ENCODE results near the gene FYB1.
"Not testable (repeated sequence)": the region's sequence is repeated elsewhere in the genome, so short reads cannot be mapped to it uniquely, and the experiment has no call there.

The FYB1 gene

GRCh38 chr5:39253196-39253595, 33.8 kb upstream of the FYB1 start:
- H3K27ac ChIP-seq (ENCODE audit: insufficient read depth, low read length, poor library complexity, severe bottlenecking) = no peak overlapping the region
- no peaks in the 10 kb centered on the region for H3K9me3 ChIP-seq (ENCODE audit: control insufficient read depth, low read length)
- no peaks in the 10 kb centered on the region for H3K27me3 ChIP-seq (replicated peaks; ENCODE audit: control insufficient read depth, insufficient read depth, low read length, poor library complexity, severe bottlenecking)
- H3K36me3 ChIP-seq (ENCODE audit: control insufficient read depth, insufficient read depth, low read length) = no peaks in the 10 kb centered on the region
- H3K4me3 ChIP-seq (ENCODE audit: insufficient read depth, low read depth, low read length, poor library complexity, severe bottlenecking) = no peak overlapping the region
- no peak for DNase-seq
- H3K4me1 ChIP-seq (ENCODE audit: control insufficient read depth, insufficient read depth, low read length, poor library complexity, severe bottlenecking) = no peaks in the 10 kb centered on the region

DNA sequence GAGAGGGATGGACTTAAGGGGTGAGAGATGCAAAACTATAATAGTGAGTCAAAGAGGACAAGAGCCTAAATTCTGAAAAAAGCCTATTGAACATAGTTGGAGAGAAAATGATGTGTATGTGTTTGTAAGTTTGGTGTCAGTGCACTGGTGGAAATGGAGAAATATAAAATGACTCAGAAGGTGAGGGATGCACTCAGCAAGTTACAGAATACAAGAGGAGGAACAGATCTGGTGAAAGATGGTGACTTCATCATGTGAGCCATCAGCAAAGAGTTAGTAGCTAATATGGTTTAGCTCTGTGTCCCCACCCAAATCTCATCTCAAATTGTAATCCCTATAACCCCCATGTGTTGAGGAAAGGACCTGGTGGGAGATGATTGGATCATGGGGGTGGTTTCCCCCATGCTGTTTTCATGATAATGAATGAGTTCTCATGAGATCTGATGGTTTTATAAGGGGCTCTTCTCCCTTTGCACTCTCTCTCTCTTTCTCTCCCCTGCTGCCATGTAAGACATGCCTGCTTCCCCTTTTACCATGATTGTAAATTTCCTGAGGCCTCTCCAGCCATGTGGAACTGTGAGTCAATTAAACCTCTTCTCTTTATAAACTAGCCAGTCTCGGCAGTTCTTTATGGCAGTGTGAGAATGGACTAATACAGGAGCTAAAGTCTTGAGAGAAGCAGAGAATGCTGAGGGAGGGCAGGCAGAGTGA, 30.4 kb upstream of the FYB1 start:
- Histone ChIP-seq H3K9me3 (ENCODE audit: control insufficient read depth, low read length) (no peaks in the 10 kb centered on the region), H3K36me3 (ENCODE audit: control insufficient read depth, insufficient read depth, low read length) (no peaks in the 10 kb centered on the region), H3K27ac (ENCODE audit: insufficient read depth, low read length, poor library complexity, severe bottlenecking) (no peak overlapping the region), H3K4me1 (ENCODE audit: control insufficient read depth, insufficient read depth, low read length, poor library complexity, severe bottlenecking) (no peaks in the 10 kb centered on the region), H3K4me3 (ENCODE audit: insufficient read depth, low read depth, low read length, poor library complexity, severe bottlenecking) (no peak overlapping the region), H3K27me3 (replicated peaks; ENCODE audit: control insufficient read depth, insufficient read depth, low read length, poor library complexity, severe bottlenecking) (no peaks in the 10 kb centered on the region)
- no peak for DNase-seq

- Histone ChIP-seq H3K27ac (ENCODE audit: insufficient read depth, low read length, poor library complexity, severe bottlenecking) (no peak overlapping the region), H3K36me3 (ENCODE audit: control insufficient read depth, insufficient read depth, low read length) (no peaks in the 10 kb centered on the region), H3K4me1 (ENCODE audit: control insufficient read depth, insufficient read depth, low read length, poor library complexity, severe bottlenecking) (no peaks in the 10 kb centered on the region), H3K9me3 (ENCODE audit: control insufficient read depth, low read length) (no peaks in the 10 kb centered on the region), H3K4me3 (ENCODE audit: insufficient read depth, low read depth, low read length, poor library complexity, severe bottlenecking) (no peak overlapping the region), H3K27me3 (replicated peaks; ENCODE audit: control insufficient read depth, insufficient read depth, low read length, poor library complexity, severe bottlenecking) (no peaks in the 10 kb centered on the region)
- no peak for DNase-seq
Measured at GRCh38 chr5:39249069-39249468, 29.7 kb upstream of the FYB1 start.

DNA sequence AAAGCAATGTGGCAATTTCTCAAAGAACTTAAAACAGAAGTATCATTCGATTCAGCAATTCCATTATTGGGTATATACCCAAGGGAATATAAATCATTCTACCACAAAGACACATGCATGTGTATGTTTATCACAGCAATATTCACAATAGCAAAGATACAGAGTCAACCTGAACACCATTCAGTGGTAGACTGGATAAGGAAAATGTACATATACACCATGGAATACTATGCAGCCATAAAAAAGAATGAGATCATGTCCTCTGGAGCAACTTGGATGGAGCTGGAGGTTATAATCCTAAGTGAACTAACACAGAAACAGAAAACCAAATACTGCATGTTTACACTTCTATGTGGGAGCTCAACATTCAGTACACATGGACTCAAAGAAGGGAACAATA, 21.4 kb upstream of the FYB1 start:
- Histone ChIP-seq H3K36me3 (ENCODE audit: control insufficient read depth, insufficient read depth, low read length) (no peaks in the 10 kb centered on the region), H3K27ac (ENCODE audit: insufficient read depth, low read length, poor library complexity, severe bottlenecking) (no peak overlapping the region), H3K9me3 (ENCODE audit: control insufficient read depth, low read length) (no peaks in the 10 kb centered on the region), H3K27me3 (replicated peaks; ENCODE audit: control insufficient read depth, insufficient read depth, low read length, poor library complexity, severe bottlenecking) (no peaks in the 10 kb centered on the region), H3K4me3 (ENCODE audit: insufficient read depth, low read depth, low read length, poor library complexity, severe bottlenecking) (no peak overlapping the region), H3K4me1 (ENCODE audit: control insufficient read depth, insufficient read depth, low read length, poor library complexity, severe bottlenecking) (no peaks in the 10 kb centered on the region)
- no peak for DNase-seq

- H3K36me3 ChIP-seq (ENCODE audit: control insufficient read depth, insufficient read depth, low read length) = no peaks in the 10 kb centered on the region
- no peaks in the 10 kb centered on the region for H3K9me3 ChIP-seq (ENCODE audit: control insufficient read depth, low read length)
- no peaks in the 10 kb centered on the region for H3K27me3 ChIP-seq (replicated peaks; ENCODE audit: control insufficient read depth, insufficient read depth, low read length, poor library complexity, severe bottlenecking)
- no peak for DNase-seq
- no peaks in the 10 kb centered on the region for H3K4me1 ChIP-seq (ENCODE audit: control insufficient read depth, insufficient read depth, low read length, poor library complexity, severe bottlenecking)
- H3K27ac ChIP-seq (ENCODE audit: insufficient read depth, low read length, poor library complexity, severe bottlenecking) = no peak overlapping the region
- no peak overlapping the region for H3K4me3 ChIP-seq (ENCODE audit: insufficient read depth, low read depth, low read length, poor library complexity, severe bottlenecking)
Measured at GRCh38 chr5:39238366-39239105, 19.2 kb upstream of the FYB1 start.

DNA sequence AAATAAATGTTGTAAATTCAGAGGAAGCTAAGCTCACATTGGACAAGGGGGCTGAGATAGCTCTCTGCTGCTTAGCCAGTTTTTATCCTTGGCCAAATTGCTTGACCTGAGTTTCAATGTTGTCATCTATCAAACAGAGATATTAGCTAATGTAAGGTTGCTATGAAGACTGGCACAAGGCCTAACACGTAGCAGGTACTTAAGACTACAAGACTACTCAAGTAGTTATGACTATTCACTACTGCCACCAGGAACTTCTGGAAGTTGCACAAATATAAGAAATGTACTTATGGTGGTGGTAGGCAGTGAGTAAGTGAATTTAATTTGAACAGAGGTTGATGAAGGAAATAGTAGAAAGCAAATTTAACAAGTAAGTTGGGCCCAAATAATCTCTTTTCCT, 17.4 kb upstream of the FYB1 start:
- Histone ChIP-seq H3K4me1 (ENCODE audit: control insufficient read depth, insufficient read depth, low read length, poor library complexity, severe bottlenecking) (peaks cover 2% of the 10 kb centered on the region), H3K36me3 (ENCODE audit: control insufficient read depth, insufficient read depth, low read length) (no peaks in the 10 kb centered on the region), H3K27ac (ENCODE audit: insufficient read depth, low read length, poor library complexity, severe bottlenecking) (no peak overlapping the region), H3K27me3 (replicated peaks; ENCODE audit: control insufficient read depth, insufficient read depth, low read length, poor library complexity, severe bottlenecking) (no peaks in the 10 kb centered on the region), H3K4me3 (ENCODE audit: insufficient read depth, low read depth, low read length, poor library complexity, severe bottlenecking) (no peak overlapping the region), H3K9me3 (ENCODE audit: control insufficient read depth, low read length) (no peaks in the 10 kb centered on the region)
- DNase-seq = no peak

DNA sequence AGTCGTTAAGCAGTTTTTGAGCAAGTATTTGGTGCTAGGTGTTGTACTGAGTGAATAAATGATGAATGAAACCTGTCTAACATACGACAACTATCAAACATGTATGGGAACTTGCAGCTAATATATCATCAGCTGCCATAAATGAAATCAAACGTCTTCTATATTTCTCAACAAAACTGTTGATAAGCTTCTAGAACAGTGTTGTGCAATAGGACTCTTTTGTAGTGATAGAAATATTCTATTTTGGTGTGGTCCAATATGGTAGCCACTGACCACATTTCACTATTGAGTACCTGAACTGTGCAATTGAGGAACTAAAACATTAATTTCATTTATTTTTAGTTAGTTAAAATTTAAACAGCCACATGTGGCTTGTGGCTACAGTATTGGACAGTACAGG, 16.3 kb upstream of the FYB1 start:
- no peaks in the 10 kb centered on the region for H3K27me3 ChIP-seq (replicated peaks; ENCODE audit: control insufficient read depth, insufficient read depth, low read length, poor library complexity, severe bottlenecking)
- no peaks in the 10 kb centered on the region for H3K36me3 ChIP-seq (ENCODE audit: control insufficient read depth, insufficient read depth, low read length)
- H3K4me1 ChIP-seq (ENCODE audit: control insufficient read depth, insufficient read depth, low read length, poor library complexity, severe bottlenecking) = peaks cover 6% of the 10 kb centered on the region
- no peak for DNase-seq
- H3K4me3 ChIP-seq (ENCODE audit: insufficient read depth, low read depth, low read length, poor library complexity, severe bottlenecking) = no peak overlapping the region
- H3K27ac ChIP-seq (ENCODE audit: insufficient read depth, low read length, poor library complexity, severe bottlenecking) = no peak overlapping the region
- no peaks in the 10 kb centered on the region for H3K9me3 ChIP-seq (ENCODE audit: control insufficient read depth, low read length)

DNA sequence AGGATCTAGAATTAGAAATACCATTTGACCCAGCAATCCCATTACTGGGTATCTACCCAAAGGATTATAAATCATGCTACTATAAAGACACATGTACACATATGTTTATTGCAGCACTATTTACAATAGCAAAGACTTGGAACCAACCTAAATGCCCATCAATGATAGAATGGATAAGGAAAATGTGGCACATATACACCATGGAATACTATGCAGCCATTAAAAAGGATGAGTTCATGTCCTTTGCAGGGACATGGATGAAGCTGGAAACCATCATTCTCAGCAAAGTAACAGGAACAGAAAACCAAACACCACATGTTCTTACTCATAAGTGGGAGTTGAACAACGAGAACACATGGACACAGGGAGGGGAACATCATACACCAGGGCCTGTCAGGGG, 15.1 kb upstream of the FYB1 start:
- H3K4me1 ChIP-seq (ENCODE audit: control insufficient read depth, insufficient read depth, low read length, poor library complexity, severe bottlenecking); DNase-seq; H3K36me3 ChIP-seq (ENCODE audit: control insufficient read depth, insufficient read depth, low read length); H3K9me3 ChIP-seq (ENCODE audit: control insufficient read depth, low read length); H3K27ac ChIP-seq (ENCODE audit: insufficient read depth, low read length, poor library complexity, severe bottlenecking); H3K27me3 ChIP-seq (replicated peaks; ENCODE audit: control insufficient read depth, insufficient read depth, low read length, poor library complexity, severe bottlenecking); H3K4me3 ChIP-seq (ENCODE audit: insufficient read depth, low read depth, low read length, poor library complexity, severe bottlenecking): not testable (repeated sequence)

- H3K36me3 ChIP-seq (ENCODE audit: control insufficient read depth, insufficient read depth, low read length) = no peaks in the 10 kb centered on the region
- no peaks in the 10 kb centered on the region for H3K9me3 ChIP-seq (ENCODE audit: control insufficient read depth, low read length)
- H3K27ac ChIP-seq (ENCODE audit: insufficient read depth, low read length, poor library complexity, severe bottlenecking) = no peak overlapping the region
- no peak overlapping the region for H3K4me3 ChIP-seq (ENCODE audit: insufficient read depth, low read depth, low read length, poor library complexity, severe bottlenecking)
- H3K27me3 ChIP-seq (replicated peaks; ENCODE audit: control insufficient read depth, insufficient read depth, low read length, poor library complexity, severe bottlenecking) = no peaks in the 10 kb centered on the region
- peaks cover 6% of the 10 kb centered on the region for H3K4me1 ChIP-seq (ENCODE audit: control insufficient read depth, insufficient read depth, low read length, poor library complexity, severe bottlenecking)
- DNase-seq = no peak
Measured at GRCh38 chr5:39233783-39234182, 14.4 kb upstream of the FYB1 start.

DNA sequence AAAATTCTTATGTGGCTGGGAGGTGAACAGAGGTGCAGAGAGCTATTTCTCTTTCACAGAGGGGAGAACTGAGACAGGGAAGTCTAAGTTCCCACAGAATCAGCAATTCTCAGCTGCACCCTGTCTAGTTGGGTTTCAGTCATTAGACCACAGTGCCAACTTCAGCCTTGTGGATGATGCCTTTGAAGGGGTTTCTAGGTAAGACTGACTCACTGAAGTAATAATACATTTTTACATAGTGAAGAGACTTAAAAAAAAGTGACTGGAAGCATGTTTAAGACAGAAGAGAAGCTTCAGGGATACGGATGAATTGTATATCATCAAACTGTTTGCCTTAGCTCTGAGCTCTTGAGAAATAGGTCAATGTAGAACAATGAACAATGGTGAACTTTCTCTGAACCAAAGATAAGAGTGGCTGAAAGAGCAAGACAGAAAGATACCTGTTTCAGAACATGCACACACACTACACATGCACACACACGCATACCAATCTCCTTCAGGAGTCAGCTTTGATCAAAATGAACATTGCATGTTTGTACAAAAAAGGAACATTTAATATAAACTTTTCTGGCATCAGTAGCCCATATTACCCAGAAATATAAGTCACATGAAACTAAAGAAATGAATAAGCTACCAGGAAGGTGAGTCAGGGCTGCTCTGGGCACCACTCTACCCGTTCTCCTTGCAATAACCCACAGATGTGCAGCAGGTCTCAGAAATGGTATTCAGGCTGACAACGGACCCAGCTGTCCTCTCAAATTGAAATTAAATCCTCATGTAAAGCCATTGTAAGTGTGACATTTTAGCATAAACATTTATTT, 12.6 kb upstream of the FYB1 start:
- Histone ChIP-seq H3K36me3 (ENCODE audit: control insufficient read depth, insufficient read depth, low read length) (no peaks in the 10 kb centered on the region), H3K9me3 (ENCODE audit: control insufficient read depth, low read length) (no peaks in the 10 kb centered on the region), H3K27ac (ENCODE audit: insufficient read depth, low read length, poor library complexity, severe bottlenecking) (no peak overlapping the region), H3K4me1 (ENCODE audit: control insufficient read depth, insufficient read depth, low read length, poor library complexity, severe bottlenecking) (peaks cover 6% of the 10 kb centered on the region), H3K27me3 (replicated peaks; ENCODE audit: control insufficient read depth, insufficient read depth, low read length, poor library complexity, severe bottlenecking) (no peaks in the 10 kb centered on the region), H3K4me3 (ENCODE audit: insufficient read depth, low read depth, low read length, poor library complexity, severe bottlenecking) (no peak overlapping the region)
- no peak for DNase-seq

Measured in effector memory CD4-positive, alpha-beta T cell (primary cell).